NCI-H2227 (cell line): ENCODE measurements around the gene CTNS.
"Not testable (repeated sequence)": the region's sequence is repeated elsewhere in the genome, so short reads cannot be mapped to it uniquely, and the experiment has no call there.

Experiments used
- DNase-seq: peaks from one replicate; lab custom pipeline; 2025; ENCODE audit not compliant: unreplicated experiment; lab: John Stamatoyannopoulos, UW

Gene CTNS

GRCh38 chr17:3681565-3681964 is 45.0 kb downstream of the CTNS start:
- DNase-seq, result no peak

GRCh38 chr17:3682033-3682432 is 45.5 kb downstream of the CTNS start:
- no peak for DNase-seq

GRCh38 chr17:3683054-3683511 is 46.5 kb downstream of the CTNS start:
- DNase-seq, result peak; percentile 38

- no peak for DNase-seq
Measured at GRCh38 chr17:3685174-3685573, 48.6 kb downstream of the CTNS start.

GRCh38 chr17:3688027-3688553 is 51.5 kb downstream of the CTNS start:
- no peak for DNase-seq

GRCh38 chr17:3688852-3689261 is 52.3 kb downstream of the CTNS start:
- DNase-seq, result no peak

GRCh38 chr17:3689262-3690093 is 52.9 kb downstream of the CTNS start:
- DNase-seq, result no peak

GRCh38 chr17:3690094-3690715 is 53.6 kb downstream of the CTNS start:
- no peak for DNase-seq

GRCh38 chr17:3691617-3692067 is 55.1 kb downstream of the CTNS start:
- no peak for DNase-seq

- DNase-seq, result no peak
Measured at GRCh38 chr17:3692346-3692745, 55.8 kb downstream of the CTNS start.

- DNase-seq, result no peak
Measured at GRCh38 chr17:3693141-3693540, 56.6 kb downstream of the CTNS start.

GRCh38 chr17:3693829-3694231 is 57.3 kb downstream of the CTNS start:
- no peak for DNase-seq

GRCh38 chr17:3695129-3695722 is 58.7 kb downstream of the CTNS start:
- no peak for DNase-seq

GRCh38 chr17:3695723-3696411 is 59.3 kb downstream of the CTNS start, which contains the start of gene P2RX5:
Gene P2RX5 (minus strand): TSS chr17:3696155. CDS start chr17:3696005, 150 bp downstream.
- DNase-seq, result peak; percentile 17

- no peak for DNase-seq
Measured at GRCh38 chr17:3697103-3697476, 60.5 kb downstream of the CTNS start.

- DNase-seq, result no peak
Measured at GRCh38 chr17:3698139-3698538, 61.6 kb downstream of the CTNS start.

- no peak for DNase-seq
Measured at GRCh38 chr17:3699951-3700350, 63.4 kb downstream of the CTNS start.

GRCh38 chr17:3702041-3702539 is 65.5 kb downstream of the CTNS start:
- not testable (repeated sequence) for DNase-seq

- no peak for DNase-seq
Measured at GRCh38 chr17:3704931-3705717, 68.6 kb downstream of the CTNS start.

- not testable (repeated sequence) for DNase-seq
Measured at GRCh38 chr17:3705718-3705984, 69.1 kb downstream of the CTNS start.
